IPS-20b (cell line): Measurements from ENCODE around the gene WSB1.
"Not testable (repeated sequence)": the region's sequence is repeated elsewhere in the genome, so short reads cannot be mapped to it uniquely, and the experiment has no call there.

Source experiments
- H3K27ac ChIP-seq: one replicate; pipeline ENCODE4 v1.5.1; 2013; ENCODE audit warnings: low read length
- H3K27me3 ChIP-seq: 2 replicates; pipeline ENCODE4 v1.6.1; 2013; ENCODE audit warnings: mild to moderate bottlenecking, low read length, inconsistent platforms; ENCODE audit not compliant: insufficient read depth
- H3K36me3 ChIP-seq: 2 replicates; pipeline ENCODE4 v1.6.1; 2013; ENCODE audit warnings: low read depth, mild to moderate bottlenecking, inconsistent platforms, low read length, moderate library complexity; ENCODE audit not compliant: insufficient read depth
- H3K4me1 ChIP-seq: 2 replicates; pipeline ENCODE4 v1.6.1; 2013; ENCODE audit warnings: mild to moderate bottlenecking, control low read depth, inconsistent platforms, low read length, moderate library complexity; ENCODE audit not compliant: insufficient read depth
- H3K4me3 ChIP-seq: 2 replicates; pipeline ENCODE4 v1.5.1; 2013; ENCODE audit warnings: mild to moderate bottlenecking, low read length, inconsistent platforms
- H3K9ac ChIP-seq: 2 replicates; pipeline ENCODE4 v1.6.1; 2013; ENCODE audit warnings: low read depth, mild to moderate bottlenecking, inconsistent platforms, low read length, moderate library complexity
- H3K9me3 ChIP-seq: 2 replicates; pipeline ENCODE4 v1.6.1; 2013; ENCODE audit warnings: mild to moderate bottlenecking, low read depth, low read length, inconsistent platforms; ENCODE audit not compliant: insufficient read depth

Gene WSB1

GRCh38 chr17:27320222-27320560 is 26.3 kb downstream of the WSB1 start:
- Histone ChIP-seq H3K4me1 (no peaks in the 10 kb centered on the region), H3K27ac (no peak overlapping the region), H3K4me3 (no peak overlapping the region), H3K9ac (no peak overlapping the region), H3K9me3 (no peaks in the 10 kb centered on the region), H3K36me3 (peaks cover 29% of the 10 kb centered on the region), H3K27me3 (no peaks in the 10 kb centered on the region)

- Histone ChIP-seq H3K27me3 (no peaks in the 10 kb centered on the region), H3K36me3 (peaks cover 17% of the 10 kb centered on the region), H3K27ac (no peak overlapping the region), H3K4me3 (no peak overlapping the region), H3K4me1 (no peaks in the 10 kb centered on the region), H3K9ac (no peak overlapping the region), H3K9me3 (no peaks in the 10 kb centered on the region)
Observed at GRCh38 chr17:27321372-27321771, 27.5 kb downstream of the WSB1 start.

GRCh38 chr17:27322026-27322425 is 28.1 kb downstream of the WSB1 start:
- Histone ChIP-seq H3K36me3 (peaks cover 10% of the 10 kb centered on the region), H3K9me3 (no peaks in the 10 kb centered on the region), H3K27ac (no peak overlapping the region), H3K4me1 (no peaks in the 10 kb centered on the region), H3K27me3 (no peaks in the 10 kb centered on the region), H3K4me3 (no peak overlapping the region), H3K9ac (no peak overlapping the region)

GRCh38 chr17:27322690-27323508 is 29.0 kb downstream of the WSB1 start:
- Histone ChIP-seq H3K27ac (no peak overlapping the region), H3K4me1 (no peaks in the 10 kb centered on the region), H3K36me3 (peaks cover 9% of the 10 kb centered on the region), H3K4me3 (no peak overlapping the region), H3K27me3 (no peaks in the 10 kb centered on the region), H3K9me3 (no peaks in the 10 kb centered on the region), H3K9ac (no peak overlapping the region)

- Histone ChIP-seq H3K36me3 (peaks cover 2% of the 10 kb centered on the region), H3K27ac (no peak overlapping the region), H3K4me3 (no peak overlapping the region)
Observed at GRCh38 chr17:27323538-27324215, 29.8 kb downstream of the WSB1 start.

GRCh38 chr17:27324771-27325339 is 30.9 kb downstream of the WSB1 start:
- Histone ChIP-seq H3K9me3 (no peaks in the 10 kb centered on the region), H3K9ac (no peak overlapping the region)

More at GRCh38 chr17:27323538-27324215, 29.8 kb downstream of the WSB1 start:
- Histone ChIP-seq H3K9ac (no peak overlapping the region), H3K9me3 (no peaks in the 10 kb centered on the region), H3K27me3 (no peaks in the 10 kb centered on the region), H3K4me1 (no peaks in the 10 kb centered on the region)

GRCh38 chr17:27326051-27326450 is 32.1 kb downstream of the WSB1 start:
- Histone ChIP-seq H3K36me3 (no peaks in the 10 kb centered on the region), H3K9me3 (no peaks in the 10 kb centered on the region), H3K9ac (no peak overlapping the region), H3K27ac (no peak overlapping the region), H3K4me1 (no peaks in the 10 kb centered on the region), H3K4me3 (no peak overlapping the region), H3K27me3 (no peaks in the 10 kb centered on the region)

More at GRCh38 chr17:27324771-27325339, 30.9 kb downstream of the WSB1 start:
- Histone ChIP-seq H3K36me3 (no peaks in the 10 kb centered on the region), H3K4me1 (no peaks in the 10 kb centered on the region), H3K27ac (no peak overlapping the region), H3K4me3 (no peak overlapping the region), H3K27me3 (no peaks in the 10 kb centered on the region)

- no peak overlapping the region for H3K27ac ChIP-seq
- H3K9me3 ChIP-seq: no peaks in the 10 kb centered on the region
- no peak overlapping the region for H3K4me3 ChIP-seq
- no peak overlapping the region for H3K9ac ChIP-seq
- H3K27me3 ChIP-seq: no peaks in the 10 kb centered on the region
- H3K4me1 ChIP-seq: no peaks in the 10 kb centered on the region
- H3K36me3 ChIP-seq: no peaks in the 10 kb centered on the region
Observed at GRCh38 chr17:27326585-27326984, 32.7 kb downstream of the WSB1 start.

- no peak overlapping the region for H3K4me3 ChIP-seq
- 0 out of 2 replicates have a peak, but pooled peaks cover 4% of the 10 kb centered on the region for H3K4me1 ChIP-seq
- no peaks in the 10 kb centered on the region for H3K27me3 ChIP-seq
- H3K27ac ChIP-seq: no peak overlapping the region
- H3K36me3 ChIP-seq: no peaks in the 10 kb centered on the region
- H3K9ac ChIP-seq: no peak overlapping the region
- no peaks in the 10 kb centered on the region for H3K9me3 ChIP-seq
Observed at GRCh38 chr17:27327397-27327796, 33.5 kb downstream of the WSB1 start.

- H3K4me1 ChIP-seq: 0 out of 2 replicates have a peak, but pooled peaks cover 4% of the 10 kb centered on the region
Observed at GRCh38 chr17:27327871-27328270, 34.0 kb downstream of the WSB1 start.

GRCh38 chr17:27328686-27329085 is 34.8 kb downstream of the WSB1 start:
- H3K9me3 ChIP-seq, H3K36me3 ChIP-seq, H3K4me1 ChIP-seq, H3K9ac ChIP-seq, H3K27ac ChIP-seq, H3K4me3 ChIP-seq, H3K27me3 ChIP-seq: not testable (repeated sequence)

More at GRCh38 chr17:27327871-27328270, 34.0 kb downstream of the WSB1 start:
- H3K9ac ChIP-seq: no peak overlapping the region
- H3K27me3 ChIP-seq: no peaks in the 10 kb centered on the region
- H3K9me3 ChIP-seq: no peaks in the 10 kb centered on the region
- no peak overlapping the region for H3K27ac ChIP-seq
- H3K36me3 ChIP-seq: no peaks in the 10 kb centered on the region
- H3K4me3 ChIP-seq: no peak overlapping the region
